WERI-Rb-1 (cell line): ENCODE data around the gene CTAG1A.
"Not testable (repeated sequence)": the region's sequence is repeated elsewhere in the genome, so short reads cannot be mapped to it uniquely, and the experiment has no call there.

Experiments used
- DNase-seq: peaks from one replicate; pipeline ENCODE4 v3.0.0-alpha.2; 2020
- H3K27ac ChIP-seq: fragments of 250-450 bp; sonication (Bioruptor Pico); 2 replicates; pipeline ENCODE4 v1.5.1; 2020; ENCODE audit warnings: mild to moderate bottlenecking, moderate library complexity
- H3K27me3 ChIP-seq: fragments of 250-450 bp; sonication (Bioruptor Pico); 2 replicates; pipeline ENCODE4 v1.5.1; 2021; ENCODE audit warnings: mild to moderate bottlenecking, low read depth, moderate library complexity; ENCODE audit not compliant: insufficient read depth, severe bottlenecking
- H3K36me3 ChIP-seq: fragments of 250-450 bp; sonication (Bioruptor Pico); 2 replicates; pipeline ENCODE4 v1.5.1; 2020; ENCODE audit warnings: mild to moderate bottlenecking, moderate library complexity
- H3K4me3 ChIP-seq: 2 replicates; pipeline ENCODE4 v1.5.1; 2011; ENCODE audit warnings: low read depth, mild to moderate bottlenecking, control low read depth, low read length
- H3K9me3 ChIP-seq: fragments of 250-450 bp; sonication (Bioruptor Pico); 2 replicates; pipeline ENCODE4 v1.5.1; 2021; ENCODE audit warnings: mild to moderate bottlenecking, moderate library complexity; ENCODE audit not compliant: severe bottlenecking
- CTCF ChIP-seq: IDR thresholded peaks from 2 replicates; pipeline ENCODE4 v1.5.1; 2011; ENCODE audit warnings: low read depth, mild to moderate bottlenecking, control low read depth, inconsistent platforms, low read length

CTAG1A gene

DNA sequence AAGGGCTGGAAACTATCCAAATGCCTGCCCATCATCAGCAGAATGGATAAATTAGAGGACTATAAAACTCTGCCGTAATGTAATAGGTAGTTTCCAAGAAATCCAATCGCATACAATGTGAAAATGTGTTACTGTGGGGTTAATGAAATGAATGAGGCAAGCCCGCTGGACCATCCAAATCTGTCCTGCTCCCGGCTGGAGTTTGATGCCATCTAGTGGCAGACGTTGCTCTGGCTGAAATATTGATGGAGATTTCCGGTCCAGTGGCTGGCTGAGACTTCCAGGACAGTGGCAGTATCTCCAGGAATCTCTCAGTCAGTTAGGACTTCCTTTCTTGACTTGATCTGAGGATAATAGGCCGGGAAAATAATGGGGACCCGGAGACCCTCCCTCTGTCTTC is 1.9 kb upstream of the CTAG1A start:
- H3K4me3 ChIP-seq, H3K36me3 ChIP-seq, DNase-seq: not testable (repeated sequence)

GRCh38 chrX:154590415-154590814 is 5.5 kb downstream of the CTAG1A start:
- H3K4me3 ChIP-seq, H3K27ac ChIP-seq, H3K27me3 ChIP-seq, H3K9me3 ChIP-seq, H3K36me3 ChIP-seq, DNase-seq: not testable (repeated sequence)

More for the DNA sequence above, 1.9 kb upstream of the CTAG1A start:
- H3K9me3 ChIP-seq, H3K27me3 ChIP-seq, H3K27ac ChIP-seq: not testable (repeated sequence)

DNA sequence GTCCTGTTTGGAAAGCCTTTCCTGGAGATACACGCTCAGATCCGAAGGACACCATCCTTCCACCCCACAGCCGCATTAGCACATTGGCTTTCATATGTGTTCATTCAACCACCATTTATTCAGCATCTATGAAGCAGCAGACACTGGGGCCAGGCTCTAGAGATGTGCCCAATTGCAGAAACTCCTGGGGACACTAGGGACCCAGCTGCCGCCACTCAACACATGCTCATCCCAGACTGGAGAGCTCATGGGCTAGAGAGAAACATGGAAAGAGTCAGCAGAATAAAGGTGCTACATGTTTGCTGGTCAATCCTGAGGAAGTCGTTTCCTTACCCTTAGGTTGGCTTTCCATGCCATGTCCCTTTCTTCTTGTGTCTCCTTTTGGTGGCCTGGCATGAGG is 7.6 kb downstream of the CTAG1A start:
- TF ChIP-seq CTCF: no peak
- Histone ChIP-seq H3K27me3 (peaks cover 13% of the 10 kb centered on the region), H3K36me3 (no peaks in the 10 kb centered on the region), H3K4me3 (no peak overlapping the region), H3K9me3 (peaks cover 4% of the 10 kb centered on the region), H3K27ac (no peak overlapping the region)
- peak; percentile 1 for DNase-seq

DNA sequence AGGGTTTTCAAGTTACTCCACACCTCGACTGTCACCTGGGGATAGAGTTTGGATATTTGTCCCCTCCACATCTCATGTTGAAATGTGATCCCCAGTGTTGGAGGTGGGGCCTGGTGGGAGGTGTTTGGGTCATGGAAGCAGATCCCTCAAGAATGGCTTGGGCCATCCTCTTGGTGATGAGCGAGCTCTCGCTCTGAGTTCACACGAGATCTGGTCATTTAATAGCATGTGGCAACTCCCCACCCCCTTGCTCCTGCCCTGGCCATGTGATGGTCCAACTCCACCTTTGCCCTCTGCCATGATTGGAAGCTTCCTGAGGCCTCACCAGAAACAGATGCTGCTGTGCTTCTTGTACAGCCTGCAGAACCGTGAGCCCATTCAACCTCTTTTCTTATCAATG is 8.3 kb downstream of the CTAG1A start:
- Histone ChIP-seq H3K4me3 (no peak overlapping the region), H3K9me3 (peaks cover 4% of the 10 kb centered on the region), H3K27me3 (peaks cover 13% of the 10 kb centered on the region), H3K27ac (no peak overlapping the region), H3K36me3 (no peaks in the 10 kb centered on the region)
- no peak for TF ChIP-seq CTCF
- DNase-seq: peak; percentile 1

GRCh38 chrX:154594491-154594890 is 9.6 kb downstream of the CTAG1A start:
- H3K4me3 ChIP-seq: no peak overlapping the region
- peaks cover 9% of the 10 kb centered on the region for H3K9me3 ChIP-seq
- no peak overlapping the region for H3K27ac ChIP-seq
- DNase-seq: peak; percentile 1
- TF ChIP-seq CTCF: no peak
- peaks cover 16% of the 10 kb centered on the region for H3K27me3 ChIP-seq
- no peaks in the 10 kb centered on the region for H3K36me3 ChIP-seq

- Histone ChIP-seq H3K9me3 (peaks cover 9% of the 10 kb centered on the region), H3K36me3 (no peaks in the 10 kb centered on the region), H3K4me3 (no peak overlapping the region), H3K27me3 (peaks cover 16% of the 10 kb centered on the region), H3K27ac (no peak overlapping the region)
- TF ChIP-seq CTCF: no peak
- DNase-seq: peak; percentile 1
These were observed 10.8 kb downstream of the CTAG1A start for GRCh38 chrX:154595559-154596249.
